GM19043 (cell line): ENCODE results near the gene C10orf105.
A peak's percentile ranks its signal among the peaks of the same experiment; 100 is the strongest.

Source experiments
- ATAC-seq: cut with Tn5 transposase; IDR thresholded peaks from one replicate; pipeline ENCODE4 v1.9.1; 2021; ENCODE audit warnings: low read depth; ENCODE audit not compliant: unreplicated experiment

The C10orf105 gene

DNA sequence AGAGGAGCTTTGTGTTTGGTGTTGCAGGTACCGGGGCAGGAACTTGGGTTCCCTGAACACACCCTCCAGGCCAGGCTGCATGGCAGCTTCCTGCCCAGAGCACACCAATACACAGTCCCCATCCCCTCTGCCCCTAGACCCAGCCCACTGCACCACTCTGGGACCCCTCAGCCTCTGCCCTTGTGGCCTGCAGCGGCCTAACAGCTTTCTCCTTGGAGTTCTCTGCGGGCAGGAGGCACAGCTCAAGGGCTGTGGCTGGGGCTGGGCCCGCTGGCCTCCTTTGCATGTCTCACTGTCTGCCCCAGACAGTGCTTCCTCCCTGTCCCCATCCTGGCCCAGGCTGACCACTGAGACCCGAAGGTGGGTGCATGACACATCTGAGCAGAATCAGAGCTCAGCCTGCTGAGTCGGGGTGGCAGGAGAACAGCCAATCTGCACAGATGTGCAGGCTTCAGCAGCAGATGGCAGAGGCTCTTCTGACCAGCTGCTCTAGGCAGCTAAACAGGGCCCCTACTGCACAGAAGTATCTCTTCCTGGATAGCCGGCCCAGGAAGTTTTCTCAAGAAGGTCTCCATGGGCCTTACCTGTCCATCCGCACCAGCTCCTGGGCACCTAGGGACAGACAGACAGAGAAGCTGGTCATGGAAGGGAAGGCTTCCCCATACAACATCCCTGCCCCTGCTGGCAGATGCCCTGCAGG lies 33.0 kb upstream of the C10orf105 start:
- ATAC-seq = no peak

DNA sequence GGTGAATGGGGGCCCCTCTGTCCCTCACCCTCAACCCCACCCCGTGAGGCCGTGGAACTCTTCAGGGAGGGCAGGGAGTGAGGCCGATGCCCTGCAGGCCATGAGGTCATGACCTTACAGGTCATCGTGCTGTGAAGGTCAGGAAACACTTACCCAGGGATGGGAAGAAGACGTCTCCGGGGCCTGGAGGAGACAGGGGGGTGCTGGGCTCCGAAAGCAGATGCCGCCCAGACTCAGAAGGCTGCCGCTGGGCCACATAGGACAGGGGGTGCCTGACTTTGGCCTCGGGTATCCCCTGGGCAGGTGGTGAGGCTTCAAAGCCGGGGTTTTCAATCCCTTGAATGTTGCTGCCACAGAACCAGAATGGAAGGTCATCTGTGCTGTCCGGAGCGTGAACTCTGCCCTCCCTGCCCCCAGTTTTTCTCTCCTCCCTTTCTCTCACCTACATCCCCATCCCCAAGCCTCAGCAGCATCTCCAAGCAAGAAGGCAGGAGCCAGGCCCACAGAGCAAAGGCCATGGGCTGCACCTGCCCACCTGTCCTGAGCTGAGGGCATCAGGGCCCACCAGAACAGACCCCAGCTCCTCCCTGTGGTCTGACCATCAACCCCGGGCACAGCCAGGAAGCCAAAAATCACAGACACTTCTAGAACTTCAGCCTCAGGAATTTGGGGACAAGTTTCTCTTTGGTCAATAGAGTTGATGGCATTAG lies 32.1 kb upstream of the C10orf105 start:
- ATAC-seq = no peak

DNA sequence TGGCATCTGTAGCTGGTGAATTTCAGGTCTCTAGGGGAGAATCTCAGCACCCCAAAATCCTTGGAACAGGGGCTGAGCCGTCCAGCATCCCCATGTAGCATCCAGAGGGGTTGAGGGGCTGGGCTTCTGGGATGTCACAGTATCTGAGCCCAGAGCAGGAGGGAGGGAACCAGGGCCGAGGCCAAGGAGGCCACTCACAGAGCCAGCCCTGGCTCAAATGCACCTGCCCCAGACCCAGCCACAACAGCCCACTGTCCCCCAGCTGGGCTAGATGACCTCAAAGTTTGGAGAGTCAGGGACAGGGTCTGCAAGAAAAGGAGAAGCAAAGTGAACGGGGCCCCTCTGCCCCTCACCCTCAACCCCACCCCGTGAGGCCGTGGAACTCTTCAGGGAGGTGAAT lies 31.4 kb upstream of the C10orf105 start:
- no peak for ATAC-seq

DNA sequence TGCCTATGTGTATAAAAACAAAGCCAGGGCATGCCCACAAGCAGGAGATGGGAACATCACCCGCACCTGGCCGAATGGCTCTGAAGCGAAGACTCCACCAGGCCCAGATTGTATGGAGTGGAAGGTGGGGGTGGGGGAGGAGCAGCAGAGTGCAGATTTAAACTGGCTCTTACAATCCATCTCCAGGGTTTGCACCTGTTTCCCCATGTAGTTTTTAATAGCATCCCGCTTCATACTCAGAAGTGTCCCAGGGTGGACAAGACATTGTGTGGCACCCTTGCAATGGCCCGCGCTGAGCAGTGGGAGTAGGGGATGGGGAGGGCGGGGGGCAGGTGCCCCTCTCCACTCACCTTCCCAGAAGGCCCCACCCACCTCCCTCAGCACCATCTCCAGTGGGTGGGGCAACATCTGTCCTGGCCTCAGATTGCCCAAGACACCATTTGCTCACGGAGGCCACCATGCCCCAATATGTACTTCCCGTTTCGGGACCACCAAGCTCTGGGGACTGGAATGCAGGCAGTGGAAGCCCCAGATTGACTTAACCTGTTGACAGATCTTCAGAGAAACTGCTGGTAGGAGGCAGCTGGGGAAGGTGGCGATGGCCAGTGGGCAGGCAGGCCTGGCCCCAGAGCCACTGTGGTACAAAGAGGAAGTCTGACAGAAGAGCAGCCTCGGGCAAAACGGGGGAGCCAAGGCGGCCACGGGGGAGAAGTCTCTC lies 30.7 kb upstream of the C10orf105 start:
- ATAC-seq = no peak

DNA sequence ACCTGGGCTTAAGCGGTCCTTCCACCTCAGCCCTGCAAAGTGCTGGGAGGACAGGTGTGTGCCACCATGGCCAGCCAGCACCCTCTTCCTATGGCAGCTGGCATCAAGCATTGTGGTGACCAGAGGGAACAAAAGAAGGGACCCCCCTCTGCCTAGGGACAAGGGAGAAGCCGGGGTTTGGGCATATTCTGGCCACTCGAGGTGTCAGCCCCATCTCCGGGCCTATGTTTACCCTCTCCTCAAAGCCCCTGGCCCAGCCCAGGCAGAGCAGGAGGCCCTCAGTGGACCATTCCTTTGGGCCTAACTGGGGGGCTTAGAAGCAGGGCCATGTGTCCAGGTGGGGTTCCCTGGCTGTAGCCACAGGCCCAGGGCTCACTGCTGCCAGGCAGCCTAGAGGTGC lies 29.8 kb upstream of the C10orf105 start:
- no peak for ATAC-seq

DNA sequence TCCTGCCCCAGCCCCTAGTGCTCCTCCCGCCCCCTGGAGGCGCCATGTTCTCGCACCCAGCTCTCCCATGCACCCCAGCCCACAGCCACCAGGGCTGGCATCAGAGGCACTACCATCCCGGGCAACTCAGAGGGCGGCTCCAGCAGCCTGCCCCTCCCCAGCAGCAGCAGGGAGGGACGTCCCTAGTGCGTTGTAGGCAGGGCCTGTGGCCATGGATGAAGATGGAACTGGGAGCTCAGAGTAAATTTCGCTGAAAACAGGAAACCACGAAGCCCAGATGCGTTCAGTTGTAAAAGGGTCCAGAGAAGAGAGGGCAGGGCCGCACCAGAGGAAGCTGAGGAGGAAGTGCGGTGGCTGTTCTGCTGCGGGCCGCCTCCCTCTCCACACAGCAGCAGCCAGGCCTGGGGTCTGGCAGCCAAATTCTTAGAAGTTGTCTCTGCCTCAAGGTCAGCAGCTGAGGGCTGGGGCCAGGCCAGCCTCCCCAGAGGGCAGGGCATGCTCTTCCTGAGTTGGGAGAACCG lies 29.2 kb upstream of the C10orf105 start:
- ATAC-seq = peak; percentile 45

DNA sequence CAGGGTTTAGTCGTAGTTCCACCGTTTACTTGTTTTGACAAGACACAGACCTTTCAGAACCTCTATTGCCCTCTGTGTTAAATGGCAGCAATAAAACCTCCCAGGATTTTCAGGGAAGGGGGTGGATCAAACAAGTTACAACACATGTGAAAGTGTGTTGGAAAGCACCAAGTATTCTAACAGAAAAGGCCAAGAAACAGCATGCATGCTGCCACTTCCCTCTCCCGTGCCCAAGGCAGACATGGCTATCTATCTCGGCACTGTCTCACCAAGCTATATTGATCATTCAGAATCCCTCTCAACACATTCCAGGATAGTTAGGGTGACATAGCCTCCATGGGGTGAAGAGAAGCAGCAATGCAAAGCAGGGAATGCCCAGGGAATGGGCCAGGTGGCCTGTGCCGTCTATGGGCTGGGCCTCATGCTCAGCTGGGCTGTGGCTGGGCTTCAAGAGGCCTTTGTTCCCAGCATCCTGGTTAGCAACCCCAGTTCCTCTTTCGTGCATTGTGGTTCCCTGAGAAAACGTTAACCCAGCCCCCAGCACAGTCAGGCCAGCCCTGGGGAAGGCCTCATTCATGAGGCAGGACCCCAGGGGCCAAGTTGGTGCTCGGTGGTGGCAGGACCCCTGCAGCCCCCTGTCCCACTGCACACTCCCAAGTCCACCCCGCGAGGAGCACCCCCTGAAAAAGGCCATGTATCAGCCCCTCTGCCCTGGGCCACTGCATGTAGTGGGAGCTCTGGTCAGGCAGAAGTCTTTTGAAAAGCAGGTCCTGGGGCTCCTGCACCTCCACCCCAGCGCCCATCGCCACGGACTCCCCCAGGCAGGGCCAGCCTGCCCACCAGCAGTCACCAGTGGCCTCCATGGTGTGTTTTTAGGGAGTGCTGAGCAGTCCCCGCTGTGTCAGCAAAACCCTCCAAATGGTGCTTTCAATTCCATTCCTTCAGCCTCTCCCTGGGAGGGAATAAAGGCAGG lies 28.3 kb upstream of the C10orf105 start:
- no peak for ATAC-seq

DNA sequence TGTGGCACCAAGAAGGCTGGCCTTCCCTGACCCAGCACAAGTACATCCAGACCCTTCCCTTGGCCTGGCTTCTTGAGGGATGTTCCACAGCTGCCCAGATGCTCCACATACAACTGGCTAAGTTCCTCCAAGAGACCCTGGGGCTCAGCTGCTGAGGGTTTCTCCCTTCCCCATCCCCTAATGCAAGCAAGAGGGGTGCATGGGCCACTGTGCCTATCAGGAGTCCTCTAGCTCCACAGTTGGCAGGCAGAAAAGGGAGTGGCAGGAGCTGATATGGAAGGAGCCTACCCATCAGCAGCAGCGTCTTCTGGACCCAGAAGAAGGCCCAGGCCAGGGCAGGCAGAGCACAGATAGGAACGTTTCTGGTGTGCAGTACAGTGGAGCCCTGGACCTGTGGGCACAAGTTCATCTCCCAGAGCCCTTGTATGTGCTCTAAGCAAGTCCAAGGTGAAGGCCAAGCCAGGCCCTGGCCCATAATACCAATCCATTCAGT lies 27.5 kb upstream of the C10orf105 start:
- ATAC-seq = no peak

DNA sequence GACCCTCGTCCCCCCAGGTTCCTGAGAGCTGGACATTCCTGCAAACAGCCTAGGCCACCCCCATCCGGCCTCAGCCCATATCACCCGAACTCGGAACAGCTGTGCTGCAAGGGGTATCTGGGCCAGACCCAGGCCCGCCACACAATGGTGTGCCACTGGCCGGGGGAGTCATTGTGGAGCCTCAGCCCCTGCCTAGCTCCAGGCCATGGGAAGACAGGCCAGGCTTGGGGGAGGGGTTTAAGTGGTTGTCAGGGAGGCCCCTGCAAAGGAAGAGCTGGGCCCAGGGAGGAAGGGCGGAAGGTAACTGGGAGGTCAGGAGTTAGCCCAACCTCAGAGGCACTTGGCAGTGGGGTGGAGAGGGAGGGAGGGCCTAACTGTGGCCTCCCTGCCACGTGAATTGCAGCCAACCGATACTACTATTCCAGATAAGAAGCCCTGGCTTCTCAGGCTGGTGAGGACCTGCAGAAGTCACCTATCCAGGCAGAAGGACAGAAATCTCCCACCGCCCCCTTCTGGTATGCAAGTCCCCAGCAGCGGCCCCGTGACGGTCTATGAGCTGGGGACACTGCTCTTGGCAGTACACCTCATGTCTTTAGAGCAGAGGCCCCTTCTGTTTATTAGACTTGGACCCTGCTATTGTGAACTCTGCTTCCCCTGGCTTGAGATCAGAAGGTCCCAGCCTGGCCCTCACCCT lies 26.9 kb upstream of the C10orf105 start:
- ATAC-seq = no peak

DNA sequence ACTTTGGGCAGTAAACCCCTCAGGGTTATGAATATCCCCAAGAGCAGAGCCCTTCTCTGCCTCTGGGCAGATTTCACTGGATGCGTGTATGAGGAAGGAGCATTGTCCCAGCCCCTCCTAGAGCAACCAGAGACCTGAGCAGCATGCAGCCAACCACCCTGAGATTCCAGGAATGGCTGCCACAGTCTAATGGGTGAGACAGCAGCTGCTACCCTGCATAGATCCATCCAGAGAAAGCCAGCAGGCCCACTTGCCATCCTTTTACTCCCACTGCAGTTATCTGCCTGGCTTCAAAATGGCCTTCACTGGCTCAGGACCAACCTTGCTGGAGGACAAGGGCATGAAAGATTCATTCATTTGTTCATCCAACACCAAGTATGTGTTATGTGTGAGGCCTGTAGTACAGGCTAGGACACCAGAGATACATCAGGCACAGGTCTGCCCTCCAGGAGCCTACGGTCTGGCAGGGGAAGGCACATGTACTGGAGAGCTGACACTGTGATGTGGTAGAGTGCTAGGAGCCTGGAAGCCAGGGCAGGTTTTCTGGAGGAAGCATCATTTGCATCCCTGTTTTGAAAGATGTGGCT lies 26.2 kb upstream of the C10orf105 start:
- ATAC-seq = no peak

DNA sequence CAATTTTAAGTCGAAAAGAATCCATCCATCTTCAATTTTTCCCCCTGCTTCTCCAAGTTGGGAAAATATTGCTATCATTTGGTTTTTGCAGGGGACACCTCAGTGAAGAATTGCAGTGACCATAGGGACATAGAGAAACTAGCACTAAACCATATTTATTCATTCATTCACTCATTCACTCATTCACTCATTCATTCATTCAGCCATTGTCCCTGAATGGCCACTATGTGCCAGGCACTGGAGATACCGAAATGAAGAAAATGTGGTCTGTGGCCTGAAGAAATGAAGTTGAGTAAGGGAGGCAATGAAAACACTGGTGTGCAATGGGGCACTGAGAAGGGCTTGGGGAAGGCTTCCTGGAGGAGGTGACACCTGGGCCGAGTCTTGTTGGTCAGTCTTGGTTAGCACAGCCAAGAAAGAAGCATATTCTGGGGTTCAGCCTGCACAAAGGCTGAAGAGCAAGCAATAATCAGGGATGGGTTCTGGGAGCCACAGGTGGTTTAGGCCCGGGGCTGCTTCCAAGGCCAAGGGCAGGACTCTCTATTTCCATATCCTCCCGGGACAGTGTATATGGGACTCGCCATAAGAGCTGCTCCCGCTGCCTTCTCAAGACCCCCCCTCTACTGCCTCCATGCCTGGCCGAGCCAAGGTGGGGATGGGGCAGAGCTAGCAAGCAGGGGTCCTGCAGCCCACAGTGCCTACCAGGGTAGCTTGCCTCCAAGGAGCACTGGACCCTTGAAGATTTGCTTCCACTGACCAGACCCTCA lies 25.5 kb upstream of the C10orf105 start:
- no peak for ATAC-seq

DNA sequence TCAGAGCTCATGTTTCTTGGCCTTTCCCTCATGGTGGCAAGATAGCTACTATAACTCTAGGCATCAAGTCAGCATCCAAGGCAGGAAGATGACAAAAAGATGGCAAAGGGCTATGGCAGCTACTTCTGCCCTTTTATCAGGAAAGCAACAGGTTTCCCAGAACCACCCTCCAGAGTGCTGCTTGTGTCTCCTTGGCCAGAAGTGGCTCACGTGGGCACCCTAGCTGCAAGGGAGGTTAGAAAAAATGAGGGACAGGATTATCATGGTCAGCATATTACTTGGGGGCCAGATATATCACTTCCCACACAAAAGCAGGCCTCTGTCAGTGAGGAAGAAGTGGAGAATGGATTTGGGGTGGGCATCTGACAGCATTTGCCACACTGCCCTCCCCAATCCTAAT lies 24.3 kb upstream of the C10orf105 start:
- no peak for ATAC-seq

DNA sequence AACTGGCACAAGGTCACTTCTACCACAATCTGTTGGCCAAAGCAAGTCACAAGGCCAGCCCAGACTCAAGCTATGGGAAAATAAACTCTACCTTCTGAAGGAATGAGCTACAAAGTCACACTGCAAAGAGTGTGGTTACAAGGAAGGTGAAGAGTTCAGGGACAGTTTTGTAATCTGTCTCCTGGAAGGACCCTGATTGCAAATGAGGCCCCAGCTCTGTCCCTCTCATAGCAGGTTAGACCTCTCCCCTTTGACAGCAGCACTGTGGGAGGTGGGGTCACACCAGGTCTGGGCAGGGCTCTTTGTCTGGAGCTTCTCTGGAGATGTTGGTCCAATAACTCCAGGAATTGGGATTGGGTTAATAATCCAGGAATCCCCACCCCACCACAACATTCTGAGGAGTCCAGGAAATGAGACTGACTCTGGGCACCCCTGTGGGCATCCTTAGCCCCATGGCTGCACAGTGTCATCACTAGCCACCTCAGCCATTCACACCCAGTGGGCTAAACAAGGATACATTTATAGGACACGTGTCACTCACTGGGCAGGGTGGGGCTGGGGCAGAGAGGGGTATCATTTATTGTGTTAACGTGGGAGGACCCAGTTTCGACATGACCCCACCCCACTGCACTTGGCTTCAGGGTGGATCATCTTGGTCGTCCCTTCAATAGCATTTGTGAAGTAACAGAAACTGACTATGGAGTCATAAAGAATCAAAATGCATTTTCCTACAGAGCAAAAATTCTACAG lies 23.7 kb upstream of the C10orf105 start:
- no peak for ATAC-seq

DNA sequence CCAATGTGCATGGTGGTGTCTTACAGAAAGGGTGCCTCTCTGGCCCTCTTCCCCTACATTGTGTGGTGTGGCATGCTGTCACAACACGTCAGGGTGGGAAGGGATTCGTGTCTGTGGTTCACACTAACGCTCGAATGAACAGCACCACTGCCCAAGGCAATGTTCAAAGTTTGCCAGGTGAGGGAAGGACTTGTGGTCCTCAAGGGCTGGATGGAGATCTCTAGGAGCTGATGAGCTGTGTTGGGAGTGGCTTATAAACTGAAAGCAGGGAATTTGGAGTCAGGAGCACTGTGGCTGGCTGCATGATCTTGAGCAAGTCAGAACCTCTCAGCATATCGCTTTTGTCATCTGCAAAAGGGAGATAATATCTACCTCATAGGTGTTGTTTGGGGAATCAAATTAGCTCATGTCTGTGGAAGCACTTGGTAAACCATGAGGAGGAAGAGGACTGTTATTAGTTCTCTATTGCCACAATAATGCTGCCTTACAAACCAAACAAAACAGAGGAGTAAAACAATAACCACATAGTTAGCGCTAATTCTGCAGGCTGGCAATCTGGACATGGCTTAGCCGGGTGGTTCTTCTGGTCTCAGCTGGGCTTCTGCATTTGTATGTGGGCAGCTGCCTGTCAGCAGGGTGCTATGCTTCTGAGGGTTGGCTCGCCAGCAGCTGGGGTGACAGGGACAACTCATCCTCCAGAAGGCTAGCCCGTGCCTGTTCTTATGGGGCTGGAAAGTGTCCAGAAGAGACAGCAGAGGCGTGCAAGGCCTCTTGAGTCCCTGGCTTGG lies 22.9 kb upstream of the C10orf105 start:
- ATAC-seq = no peak

DNA sequence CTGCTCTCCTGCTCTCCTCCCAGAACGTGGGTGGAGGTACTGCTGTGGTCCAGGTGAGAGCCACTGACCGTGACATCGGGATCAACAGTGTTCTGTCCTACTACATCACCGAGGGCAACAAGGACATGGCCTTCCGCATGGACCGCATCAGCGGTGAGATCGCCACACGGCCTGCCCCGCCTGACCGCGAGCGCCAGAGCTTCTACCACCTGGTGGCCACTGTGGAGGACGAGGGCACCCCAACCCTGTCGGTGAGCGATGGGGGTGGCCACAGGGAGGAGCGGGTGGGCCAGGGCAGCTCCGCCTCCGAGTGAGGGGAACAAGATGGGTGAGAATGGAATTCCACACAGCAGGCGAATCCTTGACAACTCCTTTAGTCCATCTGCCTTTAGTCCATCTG lies 22.1 kb upstream of the C10orf105 start:
- ATAC-seq = no peak

DNA sequence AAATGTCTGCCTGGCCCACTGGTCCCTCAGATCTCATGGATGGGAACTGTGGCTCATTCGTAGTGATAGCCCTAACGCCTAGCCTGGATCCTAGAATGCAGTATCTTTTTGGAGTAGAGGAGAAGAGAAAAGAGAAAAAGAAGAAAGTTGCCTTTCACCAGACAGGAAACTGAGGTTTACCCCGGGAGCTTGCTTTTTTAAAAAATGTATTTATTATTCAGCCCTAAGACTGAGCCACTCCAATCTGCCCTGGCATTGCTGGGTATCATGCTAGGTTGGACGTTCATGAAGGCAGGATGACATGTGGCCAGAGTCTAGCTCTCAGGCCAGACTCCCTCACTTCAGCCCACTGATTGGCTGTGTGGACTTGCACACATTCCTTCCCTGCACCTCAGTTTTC lies 21.5 kb upstream of the C10orf105 start:
- ATAC-seq = no peak

DNA sequence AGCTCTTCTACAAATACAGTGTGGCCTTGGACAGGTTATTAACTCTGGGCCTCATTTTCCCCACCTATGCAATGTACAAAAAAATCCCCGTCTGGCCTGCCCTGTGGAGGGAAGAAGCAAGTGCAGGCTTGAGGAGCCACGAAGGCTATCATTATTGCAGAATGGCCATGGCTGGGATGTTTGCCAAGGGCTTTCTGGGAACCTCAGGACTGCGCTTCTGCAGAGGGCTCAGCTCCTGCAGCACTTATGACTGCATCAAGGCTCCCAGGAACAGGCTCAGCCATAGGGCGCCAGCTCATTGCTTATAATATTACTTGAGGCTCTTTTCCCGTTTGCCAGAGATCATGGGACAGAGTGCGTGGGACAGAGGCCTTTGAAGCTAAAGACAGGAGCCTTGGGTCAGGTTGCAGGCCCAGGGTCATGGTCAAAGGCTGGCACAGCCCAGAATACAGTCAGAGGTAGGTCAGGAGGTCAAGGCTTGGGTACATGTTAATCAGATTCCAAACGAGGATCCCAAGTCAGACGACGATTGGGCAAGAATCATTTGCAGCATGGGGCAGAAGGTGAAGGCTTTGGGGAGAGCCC lies 20.6 kb upstream of the C10orf105 start:
- no peak for ATAC-seq
